ENCODE results near the gene ZNF93. TPM values are rescaled to one million over a fixed set of nuclear protein-coding genes. Genes with fewer than 3 reads are reported as not detected.

Gene ZNF93
- total RNA-seq, 1 experiment from 2014 or later: 8.9 TPM

- H3K4me1 ChIP-seq (ENCODE audit: control insufficient read depth, insufficient read depth, low read length): no peaks in the 10 kb centered on the region
- no peak overlapping the region for H3K27ac ChIP-seq (ENCODE audit: low read length)
- no TSS peak for BruUV-seq (replicated peaks)
- POLR2A ChIA-PET: no interaction called here
- no peaks in the 10 kb centered on the region for H3K36me3 ChIP-seq (ENCODE audit: control insufficient read depth, insufficient read depth, low read length)
- no peaks in the 10 kb centered on the region for H3K27me3 ChIP-seq (ENCODE audit: control insufficient read depth, insufficient read depth, low read length)
- DNase-seq (ENCODE audit: low read depth, low spot score) (no peak), ATAC-seq (no peak)
- H3K4me3 ChIP-seq (ENCODE audit: low read depth in 2 of 2, low read length in 2 of 2): no peak overlapping the region
- H3K9me3 ChIP-seq (ENCODE audit: control insufficient read depth, insufficient read depth, low read depth, low read length): no peaks in the 10 kb centered on the region
- intact Hi-C loops (cut with micrococcal nuclease; ENCODE audit: unreplicated experiment) (no loop called here), in situ Hi-C loops (cut with HindIII; ENCODE audit: low pct_unique_long_range_greater_than_20kb, low sequenced_read_pairs) (no loop called here)
- CTCF ChIA-PET: no interaction called here
- TF ChIP-seq TCF7L2 (IDR thresholded peaks at IDR 0.05; ENCODE audit: low read depth, low read length): no peak
- TF ChIP-seq, protein P1, sequence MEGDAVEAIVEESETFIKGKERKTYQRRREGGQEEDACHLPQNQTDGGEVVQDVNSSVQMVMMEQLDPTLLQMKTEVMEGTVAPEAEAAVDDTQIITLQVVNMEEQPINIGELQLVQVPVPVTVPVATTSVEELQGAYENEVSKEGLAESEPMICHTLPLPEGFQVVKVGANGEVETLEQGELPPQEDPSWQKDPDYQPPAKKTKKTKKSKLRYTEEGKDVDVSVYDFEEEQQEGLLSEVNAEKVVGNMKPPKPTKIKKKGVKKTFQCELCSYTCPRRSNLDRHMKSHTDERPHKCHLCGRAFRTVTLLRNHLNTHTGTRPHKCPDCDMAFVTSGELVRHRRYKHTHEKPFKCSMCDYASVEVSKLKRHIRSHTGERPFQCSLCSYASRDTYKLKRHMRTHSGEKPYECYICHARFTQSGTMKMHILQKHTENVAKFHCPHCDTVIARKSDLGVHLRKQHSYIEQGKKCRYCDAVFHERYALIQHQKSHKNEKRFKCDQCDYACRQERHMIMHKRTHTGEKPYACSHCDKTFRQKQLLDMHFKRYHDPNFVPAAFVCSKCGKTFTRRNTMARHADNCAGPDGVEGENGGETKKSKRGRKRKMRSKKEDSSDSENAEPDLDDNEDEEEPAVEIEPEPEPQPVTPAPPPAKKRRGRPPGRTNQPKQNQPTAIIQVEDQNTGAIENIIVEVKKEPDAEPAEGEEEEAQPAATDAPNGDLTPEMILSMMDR (IDR thresholded peaks at IDR 0.05): no peak
These were observed 66.1 kb downstream of the ZNF93 start for GRCh38 chr19:19966862-19967261.

Other genes starting within 250 kb of the ZNF93 start
- gene ATP13A1, start 237.3 kb upstream of the ZNF93 start, total RNA-seq (2021; ENCODE audit: unreplicated experiment): 62.3 TPM
- 15.6 TPM for gene ZNF101, start 232.1 kb upstream of the ZNF93 start, total RNA-seq (2021; ENCODE audit: unreplicated experiment)
- gene ZNF14, start 167.8 kb upstream of the ZNF93 start, total RNA-seq (2021; ENCODE audit: unreplicated experiment): 5.6 TPM
- 11.4 TPM for gene ZNF506, start 79.2 kb upstream of the ZNF93 start, total RNA-seq (2021; ENCODE audit: unreplicated experiment)
- 8.9 TPM for gene ZNF253, start 35.1 kb upstream of the ZNF93 start, total RNA-seq (2021; ENCODE audit: unreplicated experiment)
- gene ZNF682, start 138.6 kb downstream of the ZNF93 start, total RNA-seq (2021; ENCODE audit: unreplicated experiment): 4.5 TPM
- 7.5 TPM for gene ZNF90, start 177.1 kb downstream of the ZNF93 start, total RNA-seq (2021; ENCODE audit: unreplicated experiment)

Measured in Panc1 (cell line).